ENCODE results near the gene CFAP77.

- TF ChIP-seq CTCF (IDR thresholded peaks at IDR 0.05) (no peak), POLR2A (IDR thresholded peaks at IDR 0.05) (no peak), POLR2AphosphoS5 (IDR thresholded peaks at IDR 0.05) (no peak)
Measured at GRCh38 chr9:132497731-132498130, 87.7 kb downstream of the CFAP77 start.

Measured in breast epithelium (tissue), 3 donors.